Fibroblast of lung (primary cell): ENCODE measurements around the gene IL13RA1. TPM values are rescaled to one million over a fixed set of nuclear protein-coding genes. Genes with fewer than 3 reads are reported as not detected.
A peak's percentile ranks its signal among the peaks of the same experiment; 100 is the strongest.

Source experiments
- DNase-seq, 2 donors: peaks; one replicate each; pipeline versions ENCODE4 v3.0.0 to v3.0.0-alpha.2; 2010; ENCODE audit warnings: low read depth in 2 of 2
- H2AFZ ChIP-seq: 2 replicates; pipeline ENCODE4 v1.5.1; 2012; ENCODE audit warnings: low read length, control low read depth, inconsistent platforms
- H3K27ac ChIP-seq: 2 replicates; pipeline ENCODE4 v1.5.1; 2011; ENCODE audit warnings: low read length, control low read depth; ENCODE audit not compliant: insufficient read depth
- H3K27me3 ChIP-seq: 2 replicates; pipeline ENCODE4 v1.5.1; 2011; ENCODE audit warnings: mild to moderate bottlenecking, low read length; ENCODE audit not compliant: control insufficient read depth, insufficient read depth
- H3K36me3 ChIP-seq: 2 replicates; pipeline ENCODE4 v1.5.1; 2011; ENCODE audit warnings: low read length; ENCODE audit not compliant: control insufficient read depth, insufficient read depth
- H3K4me1 ChIP-seq: 2 replicates; pipeline ENCODE4 v1.5.1; 2011; ENCODE audit warnings: low read length; ENCODE audit not compliant: control insufficient read depth, insufficient read depth; ENCODE audit errors: extremely low read depth
- H3K4me2 ChIP-seq: 2 replicates; pipeline ENCODE4 v1.5.1; 2011; ENCODE audit warnings: low read length, control low read depth; ENCODE audit not compliant: insufficient read depth; ENCODE audit errors: extremely low read depth
- H3K4me3 ChIP-seq, 4 experiments: fragments of 200-600 bp in 1 of 4; sonication (generic) in 1 of 4; replicated peaks in 1 of 4; 2 replicates each; pipeline ENCODE4 v1.5.1; 2011 to 2016; ENCODE audit warnings: low read length in 4 of 4, low read depth in 3 of 4, mild to moderate bottlenecking in 3 of 4, control low read depth in 2 of 4, inconsistent platforms in 1 of 4, mixed read lengths in 1 of 4; ENCODE audit not compliant: insufficient read depth in 1 of 4; ENCODE audit errors: control extremely low read depth in 1 of 4
- H3K79me2 ChIP-seq: 2 replicates; pipeline ENCODE4 v1.5.1; 2012; ENCODE audit warnings: mild to moderate bottlenecking, low read length, inconsistent platforms; ENCODE audit not compliant: control insufficient read depth, insufficient read depth
- H3K9ac ChIP-seq: 2 replicates; pipeline ENCODE4 v1.5.1; 2011; ENCODE audit warnings: mild to moderate bottlenecking, low read length, control low read depth; ENCODE audit not compliant: insufficient read depth
- H3K9me3 ChIP-seq: 2 replicates; pipeline ENCODE4 v1.5.1; 2012; ENCODE audit warnings: low read depth, low read length; ENCODE audit not compliant: control insufficient read depth, insufficient read depth
- H4K20me1 ChIP-seq: 2 replicates; pipeline ENCODE4 v1.5.1; 2011; ENCODE audit warnings: low read length; ENCODE audit not compliant: control insufficient read depth, insufficient read depth; ENCODE audit errors: extremely low read depth
- CTCF ChIP-seq, 2 donors: IDR thresholded peaks in 1 of 2; conservative IDR thresholded peaks in 1 of 2; 1 replicate in 1 of 2; 2 replicates in 1 of 2; pipeline ENCODE4 v1.5.1; 2011 to 2012; ENCODE audit warnings: low read length in 2 of 2, control low read depth in 1 of 2, inconsistent platforms in 1 of 2, low read depth in 1 of 2, mild to moderate bottlenecking in 1 of 2
- EZH2 ChIP-seq: IDR thresholded peaks from 2 replicates; pipeline ENCODE4 v1.5.1; 2012; ENCODE audit warnings: low read length, control low read depth, mild to moderate bottlenecking; ENCODE audit errors: missing control alignments
- polyA plus RNA-seq, 2 donors: library from polyadenylated mRNA; depleted of rRNA in 1 of 2; stranded (reverse) in 1 of 2; unstranded in 1 of 2; fragments of >200 nt; gene quantifications; 2 replicates each; pipeline ENCODE4 v1.2.1, GENCODE V29; 2011 to 2012; ENCODE audit warnings: missing spikeins in 1 of 2
- total RNA-seq: library from RNA; depleted of rRNA; stranded (reverse); fragments of >200 nt; gene quantifications from 2 replicates; pipeline ENCODE4 v1.2.1, GENCODE V29; 2014

The IL13RA1 gene
- total and polyA plus RNA-seq, 2 donors (not counting 1 experiment from before 2014, with no cell fraction given), result 67.4 to 104 TPM

- no peak overlapping the region for H3K4me2 ChIP-seq
- H3K27me3 ChIP-seq, result no peaks in the 10 kb centered on the region
- H3K36me3 ChIP-seq, result no peaks in the 10 kb centered on the region
- no peaks in the 10 kb centered on the region for H3K9me3 ChIP-seq
- no peak overlapping the region for H3K9ac ChIP-seq
- H4K20me1 ChIP-seq, result no peaks in the 10 kb centered on the region
- H3K4me1 ChIP-seq, result no peaks in the 10 kb centered on the region
- TF ChIP-seq CTCF (conservative IDR thresholded peaks at IDR 0.05 in 1 of 2, IDR thresholded peaks at IDR 0.05 in 1 of 2; ENCODE audit: low read depth in 1 of 2, low read length in 2 of 2), result no peak
- no peak for TF ChIP-seq EZH2
- H3K4me3 ChIP-seq, result no peak overlapping the region
- H3K79me2 ChIP-seq, result no peaks in the 10 kb centered on the region
- H3K27ac ChIP-seq, result no peak overlapping the region
- H2AFZ ChIP-seq, result no peak overlapping the region
- DNase-seq, result no peak
These were observed 28.2 kb downstream of the IL13RA1 start for GRCh38 chrX:118755633-118756032.

- no peaks in the 10 kb centered on the region for H4K20me1 ChIP-seq
- no peak overlapping the region for H3K4me3 ChIP-seq
- no peaks in the 10 kb centered on the region for H3K9me3 ChIP-seq
- H3K4me2 ChIP-seq, result no peak overlapping the region
- no peaks in the 10 kb centered on the region for H3K4me1 ChIP-seq
- no peak overlapping the region for H3K27ac ChIP-seq
- DNase-seq, result peak in 1 of 2 donors; percentile 24
- no peaks in the 10 kb centered on the region for H3K79me2 ChIP-seq
- H3K9ac ChIP-seq, result no peak overlapping the region
- H3K36me3 ChIP-seq, result no peaks in the 10 kb centered on the region
- H3K27me3 ChIP-seq, result no peaks in the 10 kb centered on the region
- TF ChIP-seq EZH2, result no peak
- TF ChIP-seq CTCF (conservative IDR thresholded peaks at IDR 0.05 in 1 of 2, IDR thresholded peaks at IDR 0.05 in 1 of 2; ENCODE audit: low read depth in 1 of 2, low read length in 2 of 2), result no peak
- no peak overlapping the region for H2AFZ ChIP-seq
These were observed 28.7 kb downstream of the IL13RA1 start for GRCh38 chrX:118756101-118756500.

GRCh38 chrX:118758511-118758910, 31.1 kb downstream of the IL13RA1 start:
- Histone ChIP-seq H3K4me3 (no peak overlapping the region), H3K4me1 (no peaks in the 10 kb centered on the region), H3K36me3 (no peaks in the 10 kb centered on the region), H3K27ac (no peak overlapping the region), H2AFZ (no peak overlapping the region), H3K9me3 (no peaks in the 10 kb centered on the region), H4K20me1 (no peaks in the 10 kb centered on the region), H3K4me2 (no peak overlapping the region), H3K9ac (no peak overlapping the region), H3K79me2 (no peaks in the 10 kb centered on the region), H3K27me3 (no peaks in the 10 kb centered on the region)
- DNase-seq, result no peak
- no peak for TF ChIP-seq EZH2
- no peak for TF ChIP-seq CTCF (conservative IDR thresholded peaks at IDR 0.05 in 1 of 2, IDR thresholded peaks at IDR 0.05 in 1 of 2; ENCODE audit: low read depth in 1 of 2, low read length in 2 of 2)
